Activated CD8-positive, alpha-beta T cell treated with anti-CD3 and anti-CD28 coated beads for 36 hours (primary cell): ENCODE results near the gene DYRK1A. TPM values are rescaled to one million over a fixed set of nuclear protein-coding genes. Genes with fewer than 3 reads are reported as not detected.

Source experiments
- ATAC-seq: fragments of 200-7000 bp; cut with Tn5 transposase; one replicate; pipeline ENCODE4 v1.10.0; 2021; ENCODE audit warnings: mild to moderate bottlenecking, moderate library complexity
- CTCF ChIA-PET: fragments of 350-600 bp; sonication (Branson Sonifier 250); formaldehyde crosslinking; loops from one replicate; lab custom pipeline; 2021; ENCODE audit warnings: antibody characterized with exemption; lab: Charles Lee
- POLR2A ChIA-PET: fragments of 350-600 bp; sonication (Branson Sonifier 250); formaldehyde crosslinking; loops from one replicate; lab custom pipeline; 2021; ENCODE audit warnings: antibody characterized with exemption; lab: Charles Lee
- DNase-seq: peaks from one replicate; pipeline ENCODE4 v3.0.0-alpha.2; 2020
- H3K27ac Mint-ChIP-seq: one replicate; pipeline ENCODE4 v1.8.0; 2021; ENCODE audit warnings: mild to moderate bottlenecking, mixed read lengths
- H3K27me3 Mint-ChIP-seq: one replicate; pipeline ENCODE4 v1.8.0; 2021; ENCODE audit warnings: mixed read lengths
- H3K36me3 Mint-ChIP-seq: one replicate; pipeline ENCODE4 v1.8.0; 2021; ENCODE audit warnings: low read depth, mixed read lengths
- H3K4me1 Mint-ChIP-seq: one replicate; pipeline ENCODE4 v1.8.0; 2021; ENCODE audit warnings: low read depth, mixed read lengths
- H3K4me3 Mint-ChIP-seq: one replicate; pipeline ENCODE4 v1.8.0; 2021; ENCODE audit warnings: mild to moderate bottlenecking, moderate library complexity, mixed read lengths
- H3K9me3 Mint-ChIP-seq: one replicate; pipeline ENCODE4 v1.8.0; 2021; ENCODE audit warnings: mixed read lengths
- CTCF ChIP-seq: fragments of 200-600 bp; IDR thresholded peaks from one replicate; pipeline ENCODE4 v1.8.0; 2022; ENCODE audit warnings: antibody characterized with exemption, mild to moderate bottlenecking
- intact Hi-C: fragments of 100-400 bp; cut with micrococcal nuclease; formaldehyde crosslinking; loops from one replicate; pipeline ENCODE4 v1.10.0; 2022
- total RNA-seq, 2 experiments: library from RNA; stranded (reverse); gene quantifications; one replicate each; pipeline ENCODE4 v1.2.3, GENCODE V29; 2021

Gene DYRK1A
- total RNA-seq, 2 experiments from 2014 or later, result 57.5 to 58.7 TPM

GRCh38 chr21:37364722-37365121 lies 1.9 kb upstream of the DYRK1A start:
- H3K4me3 Mint-ChIP-seq, result peak overlapping the region; percentile 93
- TF ChIP-seq CTCF, result no peak
- peaks cover 13% of the 10 kb centered on the region for H3K4me1 Mint-ChIP-seq
- H3K27me3 Mint-ChIP-seq, result no peaks in the 10 kb centered on the region
- DNase-seq (no peak), ATAC-seq (no peak)
- ChIA-PET CTCF (interaction anchor here (1.1 kb wide), 1 partner anchor 89 kb away, joined by 3 read pairs; no protein-coding TSS in a partner anchor), POLR2A (interaction anchor here (1.0 to 2.3 kb wide), 4 partner anchors 61 to 132 kb away, joined by 3 to 9 read pairs (median 4); no protein-coding TSS in a partner anchor)
- intact Hi-C loops, result loop anchor here (5.0 kb wide), 1 partner anchor 97 kb away; the partner anchor contains the start of gene VPS26C
- H3K36me3 Mint-ChIP-seq, result peaks cover 10% of the 10 kb centered on the region
- H3K27ac Mint-ChIP-seq, result peak overlapping the region; percentile 94
- no peaks in the 10 kb centered on the region for H3K9me3 Mint-ChIP-seq

GRCh38 chr21:37365517-37366481 lies 774 bp upstream of the DYRK1A start:
- Mint-ChIP-seq H3K27ac (peak overlapping the region; percentile 94), H3K4me1 (peaks cover 22% of the 10 kb centered on the region), H3K27me3 (no peaks in the 10 kb centered on the region), H3K9me3 (no peaks in the 10 kb centered on the region), H3K36me3 (peaks cover 11% of the 10 kb centered on the region), H3K4me3 (peak overlapping the region; percentile 93)
- ChIA-PET POLR2A (interaction anchor here (0.7 to 2.3 kb wide), 9 partner anchors 10 to 198 kb away, joined by 3 to 9 read pairs (median 3); no protein-coding TSS in a partner anchor), CTCF (interaction anchor here (1.1 kb wide), 1 partner anchor 88 kb away, joined by 3 read pairs; no protein-coding TSS in a partner anchor)
- ATAC-seq (peak; percentile 42), DNase-seq (peak; percentile 57)
- intact Hi-C loops, result loop anchor here (5.0 kb wide), 1 partner anchor 98 kb away; the partner anchor contains the start of gene VPS26C
- TF ChIP-seq CTCF, result no peak

- Mint-ChIP-seq H3K27ac (no peak overlapping the region), H3K4me3 (peak overlapping the region; percentile 89), H3K4me1 (peaks cover 36% of the 10 kb centered on the region), H3K9me3 (no peaks in the 10 kb centered on the region), H3K36me3 (peaks cover 11% of the 10 kb centered on the region), H3K27me3 (no peaks in the 10 kb centered on the region)
- intact Hi-C loops, result loop anchor here (5.0 kb wide), 1 partner anchor 100 kb away; the partner anchor contains the start of gene VPS26C
- DNase-seq (peak; percentile 22), ATAC-seq (no peak)
- POLR2A ChIA-PET, result interaction anchor here (0.7 to 1.7 kb wide), 8 partner anchors 13 to 196 kb away, joined by 3 to 7 read pairs (median 6); partner anchors contain the start of gene VPS26C
- no peak for TF ChIP-seq CTCF
- CTCF ChIA-PET, result no interaction called here
These were observed 746 bp downstream of the DYRK1A start for GRCh38 chr21:37367336-37367702.

- intact Hi-C loops, result loop anchor here (5.0 kb wide), 1 partner anchor 101 kb away; the partner anchor contains the start of gene VPS26C
- no peak for TF ChIP-seq CTCF
- POLR2A ChIA-PET, result interaction anchor here (0.6 to 1.9 kb wide), 10 partner anchors 13 to 1194 kb away, joined by 3 to 7 read pairs (median 6); partner anchors contain the start of gene VPS26C
- DNase-seq (peak; percentile 60), ATAC-seq (peak; percentile 5)
- Mint-ChIP-seq H3K36me3 (peaks cover 11% of the 10 kb centered on the region), H3K4me1 (peaks cover 42% of the 10 kb centered on the region), H3K9me3 (no peaks in the 10 kb centered on the region), H3K27me3 (no peaks in the 10 kb centered on the region), H3K4me3 (peak overlapping the region; percentile 90), H3K27ac (peak overlapping the region; percentile 93)
- CTCF ChIA-PET, result interaction anchor here (1.0 to 2.7 kb wide), 4 partner anchors 48 to 122 kb away, joined by 3 to 8 read pairs (median 4); partner anchors contain the start of gene VPS26C
These were observed 1.3 kb downstream of the DYRK1A start for GRCh38 chr21:37367703-37368540.
